K562 (cell line): ENCODE results near the gene WDR45B. TPM values are rescaled to one million over a fixed set of nuclear protein-coding genes. Genes with fewer than 3 reads are reported as not detected.
A peak's percentile ranks its signal among the peaks of the same experiment; 100 is the strongest.

Source experiments
- ATF6 ChIP-seq: sonication (generic); formaldehyde crosslinking; IDR thresholded peaks from 2 replicates; pipeline ENCODE4 v1.4.0; 2020; ENCODE audit warnings: mild to moderate bottlenecking, missing genetic modification reagents
- E2F6 ChIP-seq, 2 experiments: IDR thresholded peaks; 2 replicates each; pipeline ENCODE4 v1.6.1; 2011; ENCODE audit warnings: borderline replicate concordance in 1 of 2, control low read depth in 1 of 2, low read depth in 1 of 2, low read length in 1 of 2, mild to moderate bottlenecking in 1 of 2, mixed read lengths in 1 of 2, moderate library complexity in 1 of 2; ENCODE audit not compliant: insufficient read depth in 1 of 2, insufficient read length in 1 of 2, poor library complexity in 1 of 2, severe bottlenecking in 1 of 2; ENCODE audit errors: extremely low read depth in 1 of 2
- ETS1 ChIP-seq: conservative IDR thresholded peaks from 2 replicates; pipeline ENCODE4 v1.6.1; 2011; ENCODE audit warnings: low read depth, mild to moderate bottlenecking, low read length; ENCODE audit not compliant: control insufficient read depth
- ETV5 ChIP-seq: sonication (generic); formaldehyde crosslinking; IDR thresholded peaks from 2 replicates; pipeline ENCODE4 v1.4.0; 2020; ENCODE audit warnings: low read depth, mild to moderate bottlenecking, missing genetic modification reagents
- GABPB1 ChIP-seq: sonication (generic); formaldehyde crosslinking; IDR thresholded peaks from 2 replicates; pipeline ENCODE4 v1.8.0; 2022; ENCODE audit warnings: mild to moderate bottlenecking, missing genetic modification reagents
- PHB ChIP-seq: fragments of 250-450 bp; sonication (Bioruptor Pico); IDR thresholded peaks from 2 replicates; pipeline ENCODE4 v1.5.0; 2021
- polyA plus RNA-seq, 8 experiments: library from polyadenylated mRNA; depleted of rRNA in 4 of 8; stranded (reverse) in 5 of 8; unstranded in 3 of 8; fragments of >200 nt; fragmentation: Nextera tagmentation in 2 of 8; fragmentation: Illumina TruSeq in 1 of 8; extraction: Ambion mirVana in 2 of 8; extraction: Trizol in 1 of 8; gene quantifications; 2 replicates each; pipeline versions ENCODE4 v1.2.1 to v1.2.3, GENCODE V29; 2011 to 2014; ENCODE audit warnings: inconsistent platforms in 1 of 8, missing spikeins in 1 of 8
- total RNA-seq, 7 experiments: library from RNA; depleted of rRNA in 6 of 7; stranded (reverse); fragments of >200 nt in 6 of 7; fragmentation: Illumina TruSeq in 2 of 7; extraction: Trizol in 2 of 7; gene quantifications; 2 replicates each; pipeline versions ENCODE4 v1.2.1 to v1.2.3, GENCODE V29; 2011 to 2021; ENCODE audit warnings: low replicate concordance in 1 of 7
- TF ChIP-seq, protein P1 (sequence below), 2 experiments: fragments of 450-650 bp; formaldehyde crosslinking in 1 of 2; IDR thresholded peaks; 2 replicates each; pipeline versions ENCODE4 v1.4.0 to v1.6.1; 2014 to 2020; ENCODE audit warnings: mild to moderate bottlenecking in 2 of 2, borderline replicate concordance in 1 of 2, low read depth in 1 of 2
- TF ChIP-seq, protein P2 (sequence below), 3 experiments: fragments of 200-800 bp in 1 of 3; sonication (Bioruptor generic) in 1 of 3; sonication (generic) in 1 of 3; formaldehyde crosslinking in 1 of 3; IDR thresholded peaks; 2 replicates each; pipeline versions ENCODE4 v1.6.1 to v1.8.0; 2016 to 2022; ENCODE audit warnings: mild to moderate bottlenecking in 2 of 3, missing compliant biosample characterization in 2 of 3, missing genetic modification characterization in 2 of 3, missing genetic modification reagents in 1 of 3

Gene WDR45B
- total and polyA plus RNA-seq, 9 of the 15 experiments (the other 6 are each of a cell fraction or from before 2014, with no cell fraction given), result 0.72 to 74.4 (median 35.9) TPM

- TF ChIP-seq, protein P1, sequence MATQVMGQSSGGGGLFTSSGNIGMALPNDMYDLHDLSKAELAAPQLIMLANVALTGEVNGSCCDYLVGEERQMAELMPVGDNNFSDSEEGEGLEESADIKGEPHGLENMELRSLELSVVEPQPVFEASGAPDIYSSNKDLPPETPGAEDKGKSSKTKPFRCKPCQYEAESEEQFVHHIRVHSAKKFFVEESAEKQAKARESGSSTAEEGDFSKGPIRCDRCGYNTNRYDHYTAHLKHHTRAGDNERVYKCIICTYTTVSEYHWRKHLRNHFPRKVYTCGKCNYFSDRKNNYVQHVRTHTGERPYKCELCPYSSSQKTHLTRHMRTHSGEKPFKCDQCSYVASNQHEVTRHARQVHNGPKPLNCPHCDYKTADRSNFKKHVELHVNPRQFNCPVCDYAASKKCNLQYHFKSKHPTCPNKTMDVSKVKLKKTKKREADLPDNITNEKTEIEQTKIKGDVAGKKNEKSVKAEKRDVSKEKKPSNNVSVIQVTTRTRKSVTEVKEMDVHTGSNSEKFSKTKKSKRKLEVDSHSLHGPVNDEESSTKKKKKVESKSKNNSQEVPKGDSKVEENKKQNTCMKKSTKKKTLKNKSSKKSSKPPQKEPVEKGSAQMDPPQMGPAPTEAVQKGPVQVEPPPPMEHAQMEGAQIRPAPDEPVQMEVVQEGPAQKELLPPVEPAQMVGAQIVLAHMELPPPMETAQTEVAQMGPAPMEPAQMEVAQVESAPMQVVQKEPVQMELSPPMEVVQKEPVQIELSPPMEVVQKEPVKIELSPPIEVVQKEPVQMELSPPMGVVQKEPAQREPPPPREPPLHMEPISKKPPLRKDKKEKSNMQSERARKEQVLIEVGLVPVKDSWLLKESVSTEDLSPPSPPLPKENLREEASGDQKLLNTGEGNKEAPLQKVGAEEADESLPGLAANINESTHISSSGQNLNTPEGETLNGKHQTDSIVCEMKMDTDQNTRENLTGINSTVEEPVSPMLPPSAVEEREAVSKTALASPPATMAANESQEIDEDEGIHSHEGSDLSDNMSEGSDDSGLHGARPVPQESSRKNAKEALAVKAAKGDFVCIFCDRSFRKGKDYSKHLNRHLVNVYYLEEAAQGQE (IDR thresholded peaks at IDR 0.05; ENCODE audit: borderline replicate concordance), result peak; percentile 87
- TF ChIP-seq, protein P1 (CRISPR knock-in tag; IDR thresholded peaks at IDR 0.05; ENCODE audit: low read depth), result 0 out of 2 replicates have a peak, but pooled peaks have one; percentile 48
- TF ChIP-seq ETV5 (peak; percentile 96), ETS1 (peak; percentile 79), PHB (CRISPR knock-in tag) (no peak), E2F6 (IDR thresholded peaks at IDR 0.05; ENCODE audit: borderline replicate concordance in 1 of 2, extremely low read depth in 1 of 2, insufficient read depth in 1 of 2, insufficient read length in 1 of 2, low read depth in 1 of 2, low read length in 1 of 2, poor library complexity in 1 of 2, severe bottlenecking in 1 of 2) (peak; percentile 28 to 41), GABPB1 (CRISPR knock-in tag) (peak; percentile 92), ATF6 (CRISPR knock-in tag) (peak; percentile 88; the same call in 1 of the 2 replicates)
- TF ChIP-seq, protein P2, sequence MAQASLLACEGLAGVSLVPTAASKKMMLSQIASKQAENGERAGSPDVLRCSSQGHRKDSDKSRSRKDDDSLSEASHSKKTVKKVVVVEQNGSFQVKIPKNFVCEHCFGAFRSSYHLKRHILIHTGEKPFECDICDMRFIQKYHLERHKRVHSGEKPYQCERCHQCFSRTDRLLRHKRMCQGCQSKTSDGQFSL (CRISPR knock-in tag; IDR thresholded peaks at IDR 0.05), result 0 out of 2 replicates have a peak, but pooled peaks have one; percentile 10
- TF ChIP-seq, protein P2 (tag; IDR thresholded peaks at IDR 0.05), result no peak
Measured at GRCh38 chr17:82648165-82648668, at the start of gene WDR45B (continued).
